B cell (primary cell): Measurements from ENCODE around the gene PLCG2. TPM values are rescaled to one million over a fixed set of nuclear protein-coding genes. Genes with fewer than 3 reads are reported as not detected.

ENCODE experiments used
- ATAC-seq: fragments of 200-7000 bp; cut with Tn5 transposase; one replicate; pipeline ENCODE4 v1.10.0; 2021; ENCODE audit warnings: low read depth, mild to moderate bottlenecking, moderate number of reproducible peaks, moderate library complexity
- CTCF ChIA-PET: fragments of 350-600 bp; sonication (Branson Sonifier 250); formaldehyde crosslinking; loops from one replicate; lab custom pipeline; 2021; ENCODE audit warnings: antibody characterized with exemption, inconsistent platforms; lab: Charles Lee
- POLR2A ChIA-PET: fragments of 350-600 bp; sonication (Branson Sonifier 250); formaldehyde crosslinking; loops from one replicate; lab custom pipeline; 2021; ENCODE audit warnings: antibody characterized with exemption; lab: Charles Lee
- DNase-seq: peaks from one replicate; pipeline ENCODE4 v3.0.0; 2013
- H2AFZ ChIP-seq: 2 replicates; pipeline ENCODE4 v1.6.1; 2012; ENCODE audit warnings: mild to moderate bottlenecking, low read depth, low read length; ENCODE audit not compliant: insufficient read depth, poor library complexity, severe bottlenecking
- H3K27ac ChIP-seq, 2 donors: 1 replicate in 1 of 2; 2 replicates in 1 of 2; pipeline ENCODE4 v1.5.1; 2012 to 2013; ENCODE audit warnings: low read length in 2 of 2, mild to moderate bottlenecking in 2 of 2, moderate library complexity in 1 of 2
- H3K27me3 ChIP-seq, 4 experiments: fragments of 200-600 bp in 1 of 4; sonication (generic) in 1 of 4; replicated peaks in 1 of 4; 1 replicate in 2 of 4; 2 replicates in 2 of 4; pipeline versions ENCODE4 v1.6.1 to v1.7.0; 2013 to 2016; ENCODE audit warnings: low read length in 3 of 4, mild to moderate bottlenecking in 2 of 4, mixed read lengths in 1 of 4, moderate library complexity in 1 of 4; ENCODE audit not compliant: insufficient read depth in 4 of 4, control insufficient read depth in 3 of 4; ENCODE audit errors: control extremely low read depth in 1 of 4
- H3K36me3 ChIP-seq, 2 experiments: replicated peaks in 1 of 2; 1 replicate in 1 of 2; 2 replicates in 1 of 2; pipeline versions ENCODE4 v1.6.1 to v1.7.1; 2013; ENCODE audit warnings: low read length in 1 of 2; ENCODE audit not compliant: insufficient read depth in 2 of 2, control insufficient read depth in 1 of 2; ENCODE audit errors: control extremely low read depth in 1 of 2, extremely low read depth in 1 of 2
- H3K4me1 ChIP-seq, 2 donors: fragments of 200-600 bp in 1 of 2; sonication (generic) in 1 of 2; 1 replicate in 1 of 2; 2 replicates in 1 of 2; pipeline versions ENCODE4 v1.5.1 to v1.6.1; 2013 to 2017; ENCODE audit warnings: low read length in 2 of 2; ENCODE audit not compliant: control insufficient read depth in 2 of 2, insufficient read depth in 2 of 2
- H3K4me2 ChIP-seq: replicated peaks from 2 replicates; pipeline ENCODE3; 2012; ENCODE audit warnings: mild to moderate bottlenecking, low read depth, low read length; ENCODE audit not compliant: poor library complexity, severe bottlenecking
- H3K4me3 ChIP-seq, 5 experiments: fragments of 200-600 bp in 1 of 5; sonication (generic) in 1 of 5; 1 replicate in 3 of 5; 2 replicates in 2 of 5; pipeline versions ENCODE4 v1.5.1 to v1.7.0; 2011 to 2016; ENCODE audit warnings: low read length in 4 of 5, mild to moderate bottlenecking in 4 of 5, low read depth in 2 of 5, control low read depth in 1 of 5, moderate library complexity in 1 of 5; ENCODE audit not compliant: insufficient read depth in 1 of 5; ENCODE audit errors: control extremely low read depth in 1 of 5, extremely low read depth in 1 of 5
- H3K79me2 ChIP-seq: fragments of 200-600 bp; sonication (generic); one replicate; pipeline ENCODE4 v1.6.0; 2016; ENCODE audit warnings: low read length; ENCODE audit not compliant: control insufficient read depth, insufficient read depth
- H3K9ac ChIP-seq: fragments of 200-600 bp; sonication (generic); 2 replicates; pipeline ENCODE4 v1.6.1; 2017; ENCODE audit warnings: mild to moderate bottlenecking, low read length, moderate library complexity
- H3K9me3 ChIP-seq, 3 donors: one replicate each; pipeline versions ENCODE4 v1.6.1 to v1.7.1; 2013; ENCODE audit warnings: low read length in 2 of 3; ENCODE audit not compliant: control insufficient read depth in 2 of 3, insufficient read depth in 1 of 3; ENCODE audit errors: control extremely low read depth in 1 of 3
- H4K20me1 ChIP-seq: 2 replicates; pipeline ENCODE4 v1.6.0; 2012; ENCODE audit warnings: mild to moderate bottlenecking, low read length; ENCODE audit not compliant: insufficient read depth, control insufficient read depth, poor library complexity, severe bottlenecking
- H3K27ac Mint-ChIP-seq: one replicate; pipeline ENCODE4 v1.8.0; 2021; ENCODE audit warnings: mixed read lengths
- H3K27me3 Mint-ChIP-seq: one replicate; pipeline ENCODE4 v1.8.0; 2021; ENCODE audit warnings: mixed read lengths
- H3K4me1 Mint-ChIP-seq: one replicate; pipeline ENCODE4 v1.8.0; 2021; ENCODE audit warnings: mixed read lengths
- H3K4me3 Mint-ChIP-seq: one replicate; pipeline ENCODE4 v1.8.0; 2021; ENCODE audit warnings: mixed read lengths
- H3K9me3 Mint-ChIP-seq: one replicate; pipeline ENCODE4 v1.8.0; 2022; ENCODE audit warnings: mixed read lengths; ENCODE audit not compliant: insufficient read depth
- EZH2 ChIP-seq: IDR thresholded peaks from 2 replicates; pipeline ENCODE4 v1.6.1; 2012; ENCODE audit warnings: borderline replicate concordance, low read depth, mild to moderate bottlenecking, moderate library complexity, low read length; ENCODE audit not compliant: insufficient read depth, poor library complexity, severe bottlenecking
- WGBS: methylation state at CpG from one replicate; pipeline ENCODE4 v1.1.5; 2013; ENCODE audit warnings: missing lambda C conversion rate; ENCODE audit not compliant: insufficient coverage; 5-methylcytosine and 5-hydroxymethylcytosine counted together
- intact Hi-C: fragments of 100-400 bp; cut with micrococcal nuclease; formaldehyde crosslinking; loops from one replicate; pipeline ENCODE4 v1.10.0; 2022
- polyA plus RNA-seq: library from polyadenylated mRNA; depleted of rRNA; stranded (reverse); fragments of >200 nt; gene quantifications from 2 replicates; pipeline ENCODE4 v1.2.3, GENCODE V29; 2012
- total RNA-seq, 2 donors: library from RNA; stranded (reverse); fragments of 120-200 nt in 1 of 2; gene quantifications; 1 replicate in 1 of 2; 2 replicates in 1 of 2; pipeline versions ENCODE4 v1.2.3 to v1.2.4, GENCODE V29; 2013 to 2022
- TF ChIP-seq, protein P1 (sequence below): fragments of 200-600 bp; IDR thresholded peaks from one replicate; pipeline ENCODE4 v1.8.0; 2022; ENCODE audit warnings: antibody characterized with exemption, mild to moderate bottlenecking

The PLCG2 gene
- total and polyA plus RNA-seq, 2 donors (not counting 1 experiment from before 2014, with no cell fraction given), result 194 to 812 TPM

DNA sequence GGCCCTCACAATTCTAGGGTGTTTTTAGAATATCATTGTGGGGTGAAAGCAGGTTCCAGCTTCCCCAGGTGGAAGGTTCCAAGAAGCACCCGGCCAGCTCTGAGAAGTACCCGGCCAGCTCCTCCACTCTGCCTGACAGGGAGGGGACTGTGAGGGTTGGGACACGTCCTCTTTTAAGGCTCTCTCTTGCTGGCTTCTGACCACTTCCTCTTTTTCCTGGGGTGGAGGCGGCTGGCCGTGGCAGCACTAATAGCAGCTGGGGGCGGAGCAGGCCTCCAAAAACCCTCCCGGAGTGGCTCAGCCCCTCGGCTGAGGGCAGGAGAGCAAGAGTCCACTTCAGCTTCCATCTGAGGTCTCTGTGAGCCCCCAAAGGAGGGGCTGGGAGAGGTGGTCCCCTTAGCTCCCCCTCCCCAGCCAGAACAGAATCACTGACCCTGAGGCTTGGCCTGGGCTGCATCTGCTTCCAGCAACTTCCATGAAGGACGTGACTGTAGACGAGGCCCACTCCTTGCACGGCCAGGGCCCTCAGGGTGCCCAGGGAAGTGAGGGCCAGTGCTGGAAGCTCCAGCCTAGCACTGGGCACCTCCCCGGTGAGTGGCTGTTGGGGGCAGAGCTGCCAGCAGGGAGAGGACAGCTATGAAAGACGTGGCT, 26.7 kb upstream of the PLCG2 start:
- Histone ChIP-seq H3K27ac (peak overlapping the region; percentile 76 to 87), H3K4me1 (peaks cover 67 to 82% of the 10 kb centered on the region in 2 donors), H4K20me1 (no peaks in the 10 kb centered on the region), H2AFZ (peak overlapping the region; percentile 78), H3K4me2 (peak overlapping the region; percentile 83), H3K79me2 (peaks cover 79% of the 10 kb centered on the region), H3K27me3 (no peaks in the 10 kb centered on the region), H3K36me3 (peaks cover 4 to 7% of the 10 kb centered on the region in 2 experiments), H3K9me3 (no peaks in the 10 kb centered on the region), H3K4me3 (peak overlapping the region in 4 of 5 experiments; percentile 6 to 58 (median 34)), H3K9ac (peak overlapping the region; percentile 54)
- Mint-ChIP-seq H3K4me3 (peak overlapping the region; percentile 67), H3K4me1 (peaks cover 67% of the 10 kb centered on the region), H3K9me3 (no peaks in the 10 kb centered on the region), H3K27ac (peak overlapping the region; percentile 87), H3K27me3 (no peaks in the 10 kb centered on the region)
- 13% methylated on average over 13 of the region's 13 CpGs for WGBS
- ChIA-PET POLR2A (interaction anchor here (0.6 to 2.4 kb wide), 15 partner anchors 9 to 112 kb away, joined by 3 to 14 read pairs (median 5); partner anchors contain the start of gene PLCG2), CTCF (interaction anchor here (0.9 to 3.1 kb wide), 27 partner anchors 9 to 138 kb away, joined by 3 to 37 read pairs (median 5); no protein-coding TSS in a partner anchor)
- ATAC-seq (peak; percentile 96), DNase-seq (peak; percentile 87)
- TF ChIP-seq EZH2, result no peak
- TF ChIP-seq, protein P1, sequence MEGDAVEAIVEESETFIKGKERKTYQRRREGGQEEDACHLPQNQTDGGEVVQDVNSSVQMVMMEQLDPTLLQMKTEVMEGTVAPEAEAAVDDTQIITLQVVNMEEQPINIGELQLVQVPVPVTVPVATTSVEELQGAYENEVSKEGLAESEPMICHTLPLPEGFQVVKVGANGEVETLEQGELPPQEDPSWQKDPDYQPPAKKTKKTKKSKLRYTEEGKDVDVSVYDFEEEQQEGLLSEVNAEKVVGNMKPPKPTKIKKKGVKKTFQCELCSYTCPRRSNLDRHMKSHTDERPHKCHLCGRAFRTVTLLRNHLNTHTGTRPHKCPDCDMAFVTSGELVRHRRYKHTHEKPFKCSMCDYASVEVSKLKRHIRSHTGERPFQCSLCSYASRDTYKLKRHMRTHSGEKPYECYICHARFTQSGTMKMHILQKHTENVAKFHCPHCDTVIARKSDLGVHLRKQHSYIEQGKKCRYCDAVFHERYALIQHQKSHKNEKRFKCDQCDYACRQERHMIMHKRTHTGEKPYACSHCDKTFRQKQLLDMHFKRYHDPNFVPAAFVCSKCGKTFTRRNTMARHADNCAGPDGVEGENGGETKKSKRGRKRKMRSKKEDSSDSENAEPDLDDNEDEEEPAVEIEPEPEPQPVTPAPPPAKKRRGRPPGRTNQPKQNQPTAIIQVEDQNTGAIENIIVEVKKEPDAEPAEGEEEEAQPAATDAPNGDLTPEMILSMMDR, result no peak
- intact Hi-C loops, result loop anchor here (1.0 to 2.0 kb wide), 4 partner anchors 14 to 122 kb away; partner anchors contain the start of gene PLCG2

DNA sequence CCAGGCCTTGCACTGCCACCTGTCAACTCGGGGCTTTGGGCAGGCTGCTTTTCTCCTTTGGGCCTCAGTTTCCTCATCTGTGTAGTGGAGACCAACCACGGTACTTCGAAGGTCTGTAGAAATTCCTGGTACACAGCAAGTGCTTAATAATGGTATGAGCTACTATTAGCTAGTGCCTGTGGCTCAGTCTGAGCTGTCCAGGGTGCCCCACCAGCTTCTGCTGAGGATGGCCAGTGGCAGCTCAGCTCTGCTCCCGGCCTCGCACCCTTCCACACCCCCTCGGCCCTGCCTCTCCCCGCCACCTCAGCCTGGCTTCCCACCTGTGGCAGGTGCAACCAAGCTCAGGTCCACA, 26.2 kb upstream of the PLCG2 start:
- H4K20me1 ChIP-seq, result no peaks in the 10 kb centered on the region
- H3K4me3 ChIP-seq, result peak overlapping the region in 3 of 5 experiments; percentile 27 to 58 (median 40)
- 70% methylated on average over 4 of the region's 7 CpGs for WGBS
- peaks cover 81% of the 10 kb centered on the region for H3K79me2 ChIP-seq
- Mint-ChIP-seq H3K27ac (peak overlapping the region; percentile 87), H3K27me3 (no peaks in the 10 kb centered on the region), H3K4me1 (peaks cover 69% of the 10 kb centered on the region), H3K9me3 (no peaks in the 10 kb centered on the region), H3K4me3 (peak overlapping the region; percentile 67)
- H3K9me3 ChIP-seq, result no peaks in the 10 kb centered on the region
- no peaks in the 10 kb centered on the region for H3K27me3 ChIP-seq
- intact Hi-C loops, result loop anchor here (1.0 to 2.0 kb wide), 4 partner anchors 14 to 121 kb away; partner anchors contain the start of gene PLCG2
- peak overlapping the region; percentile 54 for H3K9ac ChIP-seq
- peaks cover 4 to 7% of the 10 kb centered on the region in 2 experiments for H3K36me3 ChIP-seq
- H2AFZ ChIP-seq, result peak overlapping the region; percentile 78
- DNase-seq (no peak), ATAC-seq (no peak)
- TF ChIP-seq, protein P1, result no peak
- no peak for TF ChIP-seq EZH2
- peaks cover 67 to 84% of the 10 kb centered on the region in 2 donors for H3K4me1 ChIP-seq
- ChIA-PET CTCF (interaction anchor here (0.6 to 3.1 kb wide), 24 partner anchors 8 to 145 kb away, joined by 3 to 37 read pairs (median 6); no protein-coding TSS in a partner anchor), POLR2A (interaction anchor here (0.6 to 2.4 kb wide), 14 partner anchors 9 to 111 kb away, joined by 3 to 14 read pairs (median 5); partner anchors contain the start of gene PLCG2)
- peak overlapping the region; percentile 76 to 87 for H3K27ac ChIP-seq
- H3K4me2 ChIP-seq, result peak overlapping the region; percentile 83
